G401 (cell line): ENCODE measurements around the gene ARL2. TPM values are rescaled to one million over a fixed set of nuclear protein-coding genes. Genes with fewer than 3 reads are reported as not detected.
A peak's percentile ranks its signal among the peaks of the same experiment; 100 is the strongest.
"Not testable (repeated sequence)": the region's sequence is repeated elsewhere in the genome, so short reads cannot be mapped to it uniquely, and the experiment has no call there.

Source experiments
- DNase-seq: peaks from one replicate; pipeline ENCODE4 v3.0.0-alpha.2; 2015; ENCODE audit warnings: low spot score
- in situ Hi-C: cut with HindIII; loops from 2 replicates; pipeline ENCODE4 v1.10.0; 2016; ENCODE audit warnings: low sequenced_read_pairs, mixed read lengths
- total RNA-seq: library from RNA; depleted of rRNA; stranded (reverse); fragments of >200 nt; shearing (Covaris generic); gene quantifications from 2 replicates; pipeline ENCODE4 v1.2.3, GENCODE V29; 2014

The ARL2 gene
- total RNA-seq, 1 experiment from 2014 or later: 175 TPM

GRCh38 chr11:65002706-65003105 lies 11.3 kb upstream of the ARL2 start:
- no peak for DNase-seq

DNA sequence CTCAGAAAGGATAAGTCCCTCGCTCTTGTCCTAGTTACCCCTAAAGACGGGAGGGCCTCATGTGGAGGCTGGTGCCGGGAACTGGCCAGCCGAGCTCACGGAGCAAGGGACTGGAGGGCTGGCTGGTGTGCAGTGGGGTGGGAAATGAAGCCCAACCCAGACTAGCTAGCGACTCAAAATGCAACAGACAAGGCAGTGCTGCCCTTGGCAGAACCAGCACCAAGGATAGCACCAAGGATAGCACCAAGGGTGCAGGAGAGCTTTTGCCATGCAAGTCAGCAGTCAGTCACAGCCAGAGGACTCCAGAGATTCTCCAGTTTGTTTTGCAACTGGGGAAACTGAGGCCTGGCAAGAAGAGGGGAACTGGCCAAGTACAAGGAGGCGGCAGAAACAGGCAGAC lies 10.7 kb upstream of the ARL2 start:
- DNase-seq: no peak
- in situ Hi-C loops: no loop called here

More at GRCh38 chr11:65002706-65003105, 11.3 kb upstream of the ARL2 start:
- in situ Hi-C loops: no loop called here

DNA sequence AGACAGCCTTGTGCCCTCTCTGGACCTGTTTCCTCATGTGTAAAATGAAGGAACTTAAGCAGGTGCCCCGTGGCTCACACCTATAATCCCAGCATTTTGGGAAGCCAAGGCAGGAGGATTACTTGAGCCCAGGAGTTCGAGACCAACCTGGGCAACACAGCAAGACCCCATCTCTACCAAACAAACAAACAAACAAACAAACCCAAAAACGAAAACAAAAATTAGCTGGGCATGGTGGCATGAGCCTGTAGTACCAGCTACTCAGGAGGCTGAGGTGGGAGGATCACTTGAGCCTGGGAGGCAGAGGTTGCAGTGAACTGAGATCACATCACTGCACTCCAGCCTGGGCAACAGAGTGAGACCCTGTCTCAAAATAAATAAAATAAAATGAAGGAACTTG lies 10.0 kb upstream of the ARL2 start:
- in situ Hi-C loops: not testable (repeated sequence)

DNA sequence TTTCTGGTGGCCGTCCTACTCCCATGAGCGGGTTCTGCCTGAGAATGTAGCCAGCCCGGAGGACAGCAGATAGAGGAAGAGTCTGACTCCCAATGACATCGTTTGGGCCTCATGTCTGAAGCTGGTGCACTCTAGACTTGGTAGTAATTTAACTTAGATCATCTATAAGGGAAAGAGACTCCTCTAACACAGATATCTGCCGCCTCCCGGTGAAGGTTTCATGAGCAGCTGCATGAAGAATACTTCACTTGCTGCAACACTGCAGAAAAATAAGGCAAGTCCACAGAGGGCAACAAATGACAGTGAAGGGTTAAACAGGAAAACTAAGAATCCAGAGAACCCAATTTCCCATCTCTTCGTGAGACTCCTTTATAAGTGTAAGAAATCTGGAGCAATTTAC lies 5.9 kb upstream of the ARL2 start:
- no peak for DNase-seq
- in situ Hi-C loops: no loop called here

More for the DNA sequence above, 10.0 kb upstream of the ARL2 start:
- DNase-seq: not testable (repeated sequence)

DNA sequence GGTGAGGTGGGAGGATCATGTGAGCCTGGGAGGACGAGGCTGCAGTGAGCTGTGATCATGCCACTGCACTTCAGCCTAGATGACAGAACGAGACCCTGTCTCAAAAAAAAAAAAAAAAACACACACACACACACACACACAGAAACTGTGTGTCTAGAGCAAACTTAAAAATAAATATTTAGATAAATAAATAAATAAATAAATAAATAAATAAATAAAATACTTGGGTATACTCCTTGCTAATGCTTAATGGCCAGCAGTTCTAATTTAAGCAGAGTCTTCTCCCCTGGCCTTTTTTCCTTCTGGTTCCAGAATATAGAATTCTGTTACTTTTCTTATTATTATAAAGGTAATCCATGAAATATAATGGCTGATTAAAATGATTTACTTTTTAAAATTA lies 5.1 kb upstream of the ARL2 start:
- no peak for DNase-seq
- in situ Hi-C loops: no loop called here

DNA sequence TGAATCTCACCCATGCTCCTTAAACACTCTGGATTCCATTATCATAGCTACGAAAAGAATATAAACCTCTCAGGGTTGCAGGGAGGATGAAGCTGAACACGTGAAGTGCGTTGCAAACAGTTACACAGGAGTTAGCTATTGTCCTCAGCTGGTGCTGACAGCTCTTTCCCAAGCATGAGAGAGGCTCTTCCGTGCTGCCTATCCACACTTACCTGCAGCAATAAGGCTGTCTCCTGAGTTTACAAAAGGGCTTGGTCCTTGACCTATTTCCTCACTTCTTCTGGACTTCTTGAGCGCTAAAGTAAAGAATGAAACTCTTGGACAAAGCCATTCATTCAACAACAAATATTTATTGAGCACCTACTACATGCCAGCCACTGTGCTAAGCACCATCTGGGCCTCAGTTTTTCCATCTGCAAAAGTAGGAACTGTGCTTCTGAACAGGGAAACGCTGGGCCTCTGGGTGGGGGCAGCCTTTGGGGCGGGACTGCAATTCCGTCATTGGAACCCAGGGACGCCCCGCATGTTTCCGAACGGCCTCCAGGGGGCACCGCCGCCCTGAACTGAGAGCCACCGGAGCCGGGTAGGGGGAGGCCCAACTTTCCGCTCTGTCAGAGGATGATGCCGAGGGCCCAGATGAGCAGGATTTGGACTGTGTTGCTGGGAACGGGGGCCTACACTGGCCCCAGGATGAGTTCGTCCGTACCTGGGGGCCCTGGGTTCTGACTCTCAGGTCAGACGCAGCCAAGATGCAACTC lies 651 bp upstream of the ARL2 start:
- in situ Hi-C loops: no loop called here
- peak; percentile 84 for DNase-seq

DNA sequence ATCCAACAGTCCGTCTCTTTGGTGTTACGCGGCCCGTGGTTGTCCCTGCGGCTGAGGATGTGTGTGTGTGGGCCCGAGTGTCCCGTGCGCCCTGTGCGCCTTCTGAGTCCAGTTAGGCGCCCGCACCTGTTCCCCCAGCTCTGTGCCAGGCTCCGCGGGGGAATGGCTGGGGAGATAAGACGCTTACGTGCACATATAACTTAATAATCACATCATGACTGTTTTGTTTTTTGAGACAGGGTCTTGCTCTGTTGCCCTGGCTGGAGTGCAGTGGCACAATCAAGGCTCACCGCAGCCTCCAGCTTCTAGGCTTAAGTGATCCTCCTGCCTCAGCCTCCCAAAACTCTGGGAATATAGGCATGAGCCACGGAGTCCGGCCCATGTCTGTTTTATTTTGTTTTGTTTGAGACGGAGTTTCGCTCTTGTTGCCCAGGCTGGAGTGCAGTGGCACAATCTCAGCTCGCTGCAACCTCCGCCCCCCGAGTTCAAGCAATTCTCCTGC lies 817 bp downstream of the ARL2 start:
- DNase-seq: no peak
- in situ Hi-C loops: no loop called here

DNA sequence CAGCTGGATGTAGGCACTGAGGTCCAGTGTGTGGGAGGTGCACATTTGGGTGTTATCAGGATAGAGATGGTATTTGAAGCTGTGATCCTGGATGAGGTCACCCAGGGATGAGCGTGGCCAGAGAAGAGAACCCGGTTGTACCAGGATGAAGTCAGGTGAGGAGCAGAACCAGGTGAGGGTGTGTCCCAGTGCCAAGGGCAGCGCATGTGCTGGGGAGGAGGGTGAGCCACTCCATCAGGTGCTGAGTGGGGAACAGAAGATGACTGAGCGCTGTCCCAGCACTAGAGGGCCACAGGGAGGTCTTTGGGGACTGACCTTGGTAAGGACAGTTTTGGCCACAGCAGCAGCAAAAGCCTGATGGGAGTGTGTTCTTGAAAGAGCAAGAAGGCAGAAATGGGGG lies 2.7 kb downstream of the ARL2 start:
- no peak for DNase-seq
- in situ Hi-C loops: no loop called here

GRCh38 chr11:65017937-65018336 lies 4.0 kb downstream of the ARL2 start:
- in situ Hi-C loops: no loop called here
- DNase-seq: no peak

- DNase-seq: no peak
- in situ Hi-C loops: no loop called here
Measured at GRCh38 chr11:65019824-65020223, 5.9 kb downstream of the ARL2 start.

- in situ Hi-C loops: no loop called here
- DNase-seq: no peak
Measured at GRCh38 chr11:65021003-65021402, 7.0 kb downstream of the ARL2 start.

- DNase-seq: no peak
- in situ Hi-C loops: no loop called here
Measured at GRCh38 chr11:65021509-65021908, 7.5 kb downstream of the ARL2 start.

- DNase-seq, in situ Hi-C loops: not testable (repeated sequence)
Measured at GRCh38 chr11:65023502-65023901, 9.5 kb downstream of the ARL2 start.

- in situ Hi-C loops: no loop called here
- no peak for DNase-seq
Measured at GRCh38 chr11:65026810-65027209, 12.8 kb downstream of the ARL2 start.

- in situ Hi-C loops: no loop called here
- peak; percentile 99 for DNase-seq
Measured at GRCh38 chr11:65027213-65028067, 13.5 kb downstream of the ARL2 start, which contains the start of gene SNX15. Gene SNX15 (plus strand): TSS chr11:65027439. CDS start chr11:65027538, 99 bp downstream.

- DNase-seq: no peak
- in situ Hi-C loops: no loop called here
Measured at GRCh38 chr11:65032216-65032615, 18.3 kb downstream of the ARL2 start.

DNA sequence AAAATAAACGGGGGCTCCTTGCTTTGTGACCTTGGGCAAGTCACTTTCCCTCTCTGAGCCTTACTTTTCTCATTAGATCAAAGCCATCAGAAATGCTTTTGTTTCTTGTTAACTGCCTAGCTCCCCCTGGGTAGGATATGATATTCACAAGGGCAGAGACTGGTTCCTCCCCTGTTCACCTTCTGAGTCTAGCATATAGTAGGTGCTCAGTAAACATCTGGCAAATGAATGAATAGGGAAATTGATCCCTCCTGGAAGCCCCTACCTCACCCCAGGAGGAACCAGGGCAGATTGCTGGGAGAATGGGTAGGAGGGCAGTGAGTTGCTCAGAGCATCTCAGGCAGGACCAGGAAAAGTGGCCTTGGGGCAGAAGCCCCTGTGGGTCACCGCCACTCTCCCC lies 20.5 kb downstream of the ARL2 start:
- no peak for DNase-seq
- in situ Hi-C loops: no loop called here

DNA sequence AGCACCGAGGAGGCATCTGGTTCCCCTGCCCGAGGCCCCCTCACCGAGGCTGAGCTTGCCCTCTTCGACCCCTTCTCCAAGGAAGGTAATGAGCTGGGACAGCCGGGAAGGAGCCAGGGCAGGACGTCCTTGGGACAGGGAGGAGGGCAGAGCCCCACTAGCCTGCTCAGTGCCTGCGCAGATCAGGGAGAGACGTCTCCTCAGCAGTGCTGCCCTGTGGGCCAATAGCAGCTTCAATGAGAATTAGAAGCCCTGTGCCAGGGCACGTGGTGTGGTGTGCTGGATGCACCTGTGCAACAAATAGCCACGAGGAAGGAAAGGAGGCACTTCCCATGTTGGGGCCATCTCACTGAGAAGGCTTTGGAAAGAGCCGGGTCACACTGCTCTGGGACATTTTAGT lies 21.6 kb downstream of the ARL2 start:
- in situ Hi-C loops: no loop called here
- no peak for DNase-seq

- peak; percentile 71 for DNase-seq
- in situ Hi-C loops: no loop called here
Measured at GRCh38 chr11:65036931-65037330, 23.0 kb downstream of the ARL2 start.

GRCh38 chr11:65040520-65040846 lies 26.5 kb downstream of the ARL2 start:
- DNase-seq: no peak
- in situ Hi-C loops: no loop called here
